Measurements from ENCODE around the gene MYO1D.

Gene MYO1D

DNA sequence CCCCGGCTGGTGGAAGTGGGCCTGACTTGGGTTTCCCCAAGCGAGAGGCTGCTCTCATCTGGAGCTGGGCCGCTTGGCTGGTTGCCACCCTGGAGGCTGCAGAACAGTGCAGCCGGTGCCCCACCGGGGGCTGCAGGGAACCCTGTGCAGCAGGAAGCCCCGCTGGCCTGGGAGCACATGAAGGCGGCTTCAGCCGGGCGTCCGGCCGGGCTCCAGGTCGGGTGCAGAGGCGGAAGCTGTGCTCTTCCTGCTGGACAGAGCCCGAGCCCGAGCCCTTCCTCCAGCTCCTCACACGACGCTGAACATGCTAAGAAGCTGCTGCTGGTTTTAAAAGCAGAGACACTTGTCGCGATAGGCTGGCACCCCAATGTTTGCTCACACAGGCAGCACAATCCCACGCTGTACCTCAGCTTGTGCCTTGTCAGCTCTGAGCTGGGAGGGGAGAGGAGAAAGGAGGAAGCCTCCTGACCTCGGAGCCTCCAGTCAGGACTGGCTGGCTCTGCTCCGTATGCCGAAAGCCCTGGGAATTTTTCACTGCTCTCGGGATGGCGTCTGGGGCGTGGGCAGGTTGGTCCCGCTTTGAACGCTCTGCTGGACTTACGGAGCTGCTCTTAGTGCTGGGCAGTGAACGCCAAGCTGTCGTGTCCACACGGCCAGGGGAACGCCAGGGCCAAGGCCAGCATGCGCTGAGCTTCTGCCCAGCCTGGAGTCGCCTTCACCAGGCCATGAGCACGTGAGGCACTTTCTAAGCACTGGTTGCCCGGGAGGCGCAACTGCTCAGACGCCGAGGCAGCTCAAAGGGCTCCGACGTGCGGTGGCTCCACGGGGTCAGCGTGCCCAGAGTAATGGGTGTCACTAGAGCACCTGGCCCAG is 381.3 kb downstream of the MYO1D start:
- FAIRE-seq (no peak), DNase-seq (ENCODE audit: insufficient read length, low spot score) (no peak)

DNA sequence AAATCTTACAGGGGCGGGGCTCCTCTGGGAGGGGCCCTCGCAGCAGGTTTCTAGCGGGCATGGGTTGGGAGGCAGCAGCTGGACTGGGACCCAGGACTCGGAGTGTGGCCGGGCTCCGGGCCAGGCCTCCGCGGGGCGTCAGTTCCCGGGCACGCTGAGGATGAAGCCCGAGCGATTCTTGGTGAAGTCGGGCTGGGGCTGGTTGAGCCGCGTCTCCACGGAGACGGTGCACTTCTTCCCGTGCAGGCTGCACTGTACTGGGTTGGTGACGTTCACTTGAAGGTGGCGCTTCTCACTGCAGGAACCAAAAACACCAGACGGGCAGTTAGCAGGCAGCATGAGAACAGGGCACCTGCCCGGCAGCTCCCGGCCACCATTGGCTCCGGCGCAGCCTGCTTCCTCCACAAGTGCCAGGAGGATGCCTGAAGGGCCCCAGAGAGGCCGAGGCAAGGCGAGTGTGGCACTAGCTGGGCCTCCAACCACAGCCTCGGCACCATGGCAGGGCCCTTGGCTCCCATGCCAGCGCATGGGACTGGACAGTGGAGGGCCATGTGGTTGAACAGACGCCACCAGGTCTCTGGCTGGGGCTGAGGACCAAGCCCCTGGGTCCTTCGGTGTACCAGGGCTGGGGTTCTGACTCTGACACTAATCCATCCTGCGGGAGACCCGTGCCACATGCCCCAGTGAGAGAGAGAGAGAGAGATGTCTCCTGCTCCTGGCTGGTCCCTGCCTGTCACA is 382.1 kb downstream of the MYO1D start:
- no peak for FAIRE-seq
- no peak for DNase-seq (ENCODE audit: insufficient read length, low spot score)

DNA sequence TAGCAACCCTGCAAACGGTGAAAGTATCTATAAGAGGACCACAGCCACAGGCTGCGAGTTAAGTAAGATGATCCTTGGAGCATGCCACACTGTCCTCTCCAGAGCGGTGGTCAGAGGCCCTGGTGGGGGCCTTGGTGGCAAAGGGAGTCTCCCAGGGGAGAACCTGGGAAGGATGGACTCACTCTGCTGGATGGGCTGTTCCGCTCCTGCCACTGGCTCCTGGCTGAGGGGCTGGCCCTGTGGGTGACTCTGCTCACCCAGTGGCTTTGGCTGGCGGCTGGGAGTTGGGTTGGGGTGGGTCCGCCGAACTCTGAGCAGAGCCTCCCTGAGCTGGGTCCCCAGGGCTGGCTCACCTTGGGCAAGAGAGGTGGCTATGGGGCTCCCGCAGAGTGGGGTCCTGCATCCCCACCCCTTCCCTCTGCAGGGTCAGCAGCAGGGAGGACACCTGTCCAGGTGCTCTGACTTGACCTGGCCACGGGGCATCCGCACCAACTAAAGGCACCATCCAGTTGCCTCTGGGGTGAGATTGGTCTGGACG is 382.9 kb downstream of the MYO1D start:
- FAIRE-seq (no peak), DNase-seq (ENCODE audit: insufficient read length, low spot score) (no peak)

DNA sequence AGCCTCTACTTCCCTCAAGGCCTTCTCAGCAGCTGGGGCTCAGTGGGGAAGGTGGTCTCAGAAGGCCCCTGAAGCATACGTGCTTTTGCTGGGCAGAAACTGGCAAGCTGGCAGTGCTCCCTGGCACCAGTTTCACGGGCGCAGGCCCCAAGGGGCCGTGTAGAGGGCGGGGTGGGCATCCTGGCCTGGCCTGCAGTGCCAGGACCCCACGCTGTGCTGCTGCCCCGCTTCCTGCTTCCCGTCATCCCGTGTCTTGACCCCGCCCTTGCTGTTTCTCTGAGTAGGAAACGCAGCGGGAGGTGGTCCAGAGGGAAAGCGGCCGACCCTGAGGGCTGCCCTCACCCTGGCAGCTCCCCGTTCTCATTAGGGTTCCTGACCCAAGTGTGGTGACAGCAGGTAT is 383.4 kb downstream of the MYO1D start:
- no peak for FAIRE-seq
- DNase-seq (ENCODE audit: insufficient read length, low spot score) = no peak

DNA sequence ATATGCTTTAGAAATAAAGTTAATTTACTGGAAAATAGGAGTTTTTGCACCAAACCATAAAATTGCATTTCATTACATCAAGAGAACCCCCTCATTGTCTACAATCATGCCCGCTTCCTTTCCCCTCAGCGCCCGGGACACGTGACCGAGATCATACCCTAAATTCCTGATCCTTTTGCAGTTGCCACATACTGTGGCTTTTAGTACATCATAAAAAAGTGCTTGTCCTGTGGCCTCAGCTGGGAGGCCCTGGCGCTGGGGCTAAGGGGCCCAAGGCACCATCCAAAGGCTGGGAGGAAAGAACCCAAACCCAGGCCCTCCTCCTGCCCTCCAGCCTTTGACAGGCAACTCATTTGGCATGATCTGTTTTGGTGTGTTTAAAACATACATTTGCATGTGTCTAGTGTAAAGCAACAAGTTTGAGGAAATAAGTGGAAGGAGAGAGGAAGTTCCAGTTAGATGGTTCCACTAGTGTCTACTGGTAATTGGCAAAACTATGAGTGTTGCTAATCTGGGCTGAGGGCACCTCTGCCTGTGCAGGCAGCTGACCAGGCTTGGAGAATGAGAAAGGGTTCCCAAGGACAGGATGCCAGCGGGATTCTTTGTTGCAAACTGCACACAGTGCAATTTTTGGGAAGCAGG is 384.2 kb downstream of the MYO1D start:
- no peak for FAIRE-seq
- no peak for DNase-seq (ENCODE audit: insufficient read length, low spot score)

GRCh38 chr17:32492264-32492589 is 384.7 kb downstream of the MYO1D start:
- DNase-seq (ENCODE audit: insufficient read length, low spot score) = no peak
- FAIRE-seq = no peak

- FAIRE-seq = no peak
- DNase-seq (ENCODE audit: insufficient read length, low spot score) = no peak
Measured at GRCh38 chr17:32491371-32492263, 385.3 kb downstream of the MYO1D start.

GRCh38 chr17:32490101-32490482 is 386.8 kb downstream of the MYO1D start:
- DNase-seq (ENCODE audit: insufficient read length, low spot score) = no peak
- FAIRE-seq = no peak

DNA sequence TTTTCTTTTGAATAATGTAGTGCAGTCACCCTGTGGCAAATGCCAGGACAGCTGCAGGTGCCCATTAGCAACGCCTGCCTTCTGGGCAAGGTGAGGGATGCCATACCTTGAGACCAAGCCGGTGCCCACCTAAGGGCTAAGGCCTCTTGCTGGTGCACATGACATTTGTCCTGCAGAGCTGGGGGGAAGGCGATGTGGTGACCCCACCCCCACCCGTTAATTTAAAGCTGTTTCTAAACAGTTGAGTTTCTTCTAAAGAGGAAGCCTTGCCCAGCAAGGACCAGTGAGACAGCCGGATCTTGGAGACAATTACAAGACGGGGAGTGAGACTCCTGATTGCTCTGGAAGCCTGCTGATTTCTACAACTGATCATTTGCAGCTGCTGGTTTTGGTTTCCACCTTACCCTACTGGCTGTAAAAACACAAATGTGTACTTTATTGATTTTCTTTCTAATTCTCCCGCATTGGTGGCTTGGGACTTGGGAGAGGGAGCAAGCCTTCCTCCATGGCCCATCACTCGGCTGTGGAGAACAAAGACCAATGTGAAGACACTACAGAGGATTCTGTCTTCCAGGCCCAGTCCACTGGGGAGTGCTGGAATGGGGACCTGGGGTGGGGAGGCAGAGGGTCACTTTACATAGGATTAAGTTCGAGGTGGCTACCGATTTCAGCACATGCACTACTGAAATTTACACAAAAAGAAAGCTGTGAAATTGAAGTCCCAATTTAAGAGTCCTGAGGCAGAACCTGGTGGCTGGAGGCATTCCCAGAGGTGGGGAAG is 387.4 kb downstream of the MYO1D start:
- FAIRE-seq = no peak

GRCh38 chr17:32488604-32489180 is 388.2 kb downstream of the MYO1D start:
- no peak for FAIRE-seq
- no peak for DNase-seq (ENCODE audit: insufficient read length, low spot score)

More for the DNA sequence above, 387.4 kb downstream of the MYO1D start:
- DNase-seq (ENCODE audit: insufficient read length, low spot score) = no peak

GRCh38 chr17:32488177-32488542 is 388.8 kb downstream of the MYO1D start:
- DNase-seq (ENCODE audit: insufficient read length, low spot score) (no peak), FAIRE-seq (peak; percentile 66)

DNA sequence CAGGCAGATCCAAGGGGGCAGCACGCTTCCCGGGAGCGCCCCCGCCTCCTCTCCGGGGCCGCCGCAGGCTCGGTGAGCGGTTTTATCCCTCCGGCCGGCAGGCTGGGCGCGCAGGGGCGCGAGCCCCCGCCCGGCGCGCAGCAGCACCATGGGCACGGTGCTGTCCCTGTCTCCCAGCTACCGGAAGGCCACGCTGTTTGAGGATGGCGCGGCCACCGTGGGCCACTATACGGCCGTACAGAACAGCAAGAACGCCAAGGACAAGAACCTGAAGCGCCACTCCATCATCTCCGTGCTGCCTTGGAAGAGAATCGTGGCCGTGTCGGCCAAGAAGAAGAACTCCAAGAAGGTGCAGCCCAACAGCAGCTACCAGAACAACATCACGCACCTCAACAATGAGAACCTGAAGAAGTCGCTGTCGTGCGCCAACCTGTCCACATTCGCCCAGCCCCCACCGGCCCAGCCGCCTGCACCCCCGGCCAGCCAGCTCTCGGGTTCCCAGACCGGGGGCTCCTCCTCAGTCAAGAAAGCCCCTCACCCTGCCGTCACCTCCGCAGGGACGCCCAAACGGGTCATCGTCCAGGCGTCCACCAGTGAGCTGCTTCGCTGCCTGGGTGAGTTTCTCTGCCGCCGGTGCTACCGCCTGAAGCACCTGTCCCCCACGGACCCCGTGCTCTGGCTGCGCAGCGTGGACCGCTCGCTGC is 389.3 kb downstream of the MYO1D start:
- DNase-seq (ENCODE audit: insufficient read length, low spot score) (no peak), FAIRE-seq (peak; percentile 33)

DNA sequence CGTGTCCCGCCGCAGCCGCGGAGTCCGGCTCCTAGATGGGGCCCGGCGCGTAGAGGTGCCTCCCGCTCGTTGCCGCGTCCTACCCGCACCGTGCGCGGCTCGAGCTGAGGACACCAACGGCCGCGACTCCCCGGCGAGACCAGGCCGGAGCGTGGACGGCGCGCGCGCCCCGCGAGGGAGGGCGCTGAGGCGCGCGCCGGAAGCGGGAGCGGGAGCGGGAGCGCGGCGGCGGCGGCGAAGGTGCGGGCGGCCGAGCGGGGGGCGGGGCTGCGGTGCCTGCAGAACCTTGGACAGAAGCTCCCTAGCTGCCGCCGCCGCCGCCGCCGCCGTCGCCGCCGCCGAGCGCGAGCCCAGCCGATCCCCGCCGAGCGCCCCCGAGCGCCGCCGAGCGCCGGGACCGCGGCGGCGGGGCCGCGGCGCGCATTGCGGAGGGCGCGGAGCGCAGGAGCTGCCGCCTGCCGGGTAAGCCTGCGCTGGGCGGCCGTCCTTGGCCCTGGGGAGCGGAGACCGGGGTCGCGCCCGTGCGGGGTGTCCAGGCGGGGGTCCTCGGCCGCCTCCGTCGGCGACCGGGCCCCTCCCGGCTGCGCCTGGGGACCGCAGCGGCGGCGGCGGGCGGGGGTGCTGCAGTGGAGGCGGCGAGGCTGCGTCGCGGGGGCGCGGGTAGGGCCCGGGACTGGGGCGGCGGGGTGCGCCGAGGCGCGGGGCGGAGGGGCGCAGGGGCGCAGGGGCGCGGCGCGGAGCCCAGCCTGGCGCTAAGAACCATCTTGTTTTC is 390.0 kb downstream of the MYO1D start, which contains the start of gene CDK5R1:
Gene CDK5R1, plus strand, starts transcription at position 293 of the 772 bp plus-strand sequence. CDS start 628 bp downstream, outside the sequence.
- peak; percentile 69 for DNase-seq (ENCODE audit: insufficient read length, low spot score)
- FAIRE-seq = no peak

GRCh38 chr17:32486111-32486700 is 390.7 kb downstream of the MYO1D start:
- FAIRE-seq (peak; percentile 57), DNase-seq (ENCODE audit: insufficient read length, low spot score) (peak; percentile 69)

- peak; percentile 49 for FAIRE-seq
Measured at GRCh38 chr17:32485261-32486110, 391.4 kb downstream of the MYO1D start.

DNA sequence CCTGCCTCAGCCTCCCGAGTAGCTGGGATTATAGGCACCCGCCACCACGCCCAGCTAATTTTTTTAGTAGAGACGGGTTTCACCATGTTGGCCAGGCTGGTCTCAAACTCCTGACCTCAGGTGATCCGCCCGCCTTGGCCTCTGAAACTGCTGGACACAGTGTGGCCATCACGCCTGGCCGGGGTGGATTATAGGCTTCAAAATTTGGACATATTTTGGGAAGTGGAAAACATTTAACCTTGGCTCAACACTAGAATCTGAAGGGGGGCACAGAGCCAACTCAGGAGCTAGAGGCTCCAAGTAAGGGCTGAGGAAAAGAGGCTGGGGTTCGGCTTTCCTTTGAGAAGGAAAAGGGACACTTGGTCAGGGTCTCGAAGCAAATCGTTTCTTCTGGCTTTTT is 392.3 kb downstream of the MYO1D start:
- DNase-seq (ENCODE audit: insufficient read length, low spot score) (no peak), FAIRE-seq (no peak)

More at GRCh38 chr17:32485261-32486110, 391.4 kb downstream of the MYO1D start:
- no peak for DNase-seq (ENCODE audit: insufficient read length, low spot score)

All from HTR-8/SVneo (cell line).